GM23338 (cell line): Measurements from ENCODE around the gene RIC3. TPM values are rescaled to one million over a fixed set of nuclear protein-coding genes. Genes with fewer than 3 reads are reported as not detected.

ENCODE experiments used
- ATAC-seq: fragments of 200-7000 bp; cut with Tn5 transposase; 3 replicates; pipeline ENCODE4 v1.9.1; 2020
- DNase-seq: peaks from one replicate; pipeline ENCODE4 v3.0.0-alpha.2; 2015; ENCODE audit warnings: low spot score
- H2AFZ ChIP-seq: fragments of 200-600 bp; sonication (generic); 2 replicates; pipeline ENCODE4 v1.8.0; 2016; ENCODE audit warnings: antibody characterized with exemption, mild to moderate bottlenecking, moderate library complexity
- H3F3A ChIP-seq: fragments of 200-600 bp; sonication (generic); replicated peaks from 2 replicates; pipeline ENCODE4 v1.8.0; 2017; ENCODE audit warnings: antibody characterized with exemption, mixed run types, low read depth
- H3K27ac ChIP-seq: fragments of 200-600 bp; sonication (generic); 2 replicates; pipeline ENCODE4 v1.6.1; 2016; ENCODE audit warnings: low read depth
- H3K27me3 ChIP-seq: fragments of 200-600 bp; sonication (generic); 2 replicates; pipeline ENCODE4 v1.8.0; 2016; ENCODE audit warnings: mild to moderate bottlenecking, mixed run types, moderate library complexity; ENCODE audit not compliant: insufficient read depth
- H3K36me3 ChIP-seq: fragments of 200-600 bp; sonication (generic); 2 replicates; pipeline ENCODE4 v1.8.0; 2016; ENCODE audit warnings: mild to moderate bottlenecking; ENCODE audit not compliant: insufficient read depth
- H3K4me1 ChIP-seq: fragments of 200-600 bp; sonication (generic); 2 replicates; pipeline ENCODE4 v1.8.0; 2016; ENCODE audit warnings: mild to moderate bottlenecking, moderate library complexity; ENCODE audit not compliant: insufficient read depth
- H3K4me2 ChIP-seq: fragments of 200-600 bp; sonication (generic); 2 replicates; pipeline ENCODE4 v1.7.1; 2017; ENCODE audit warnings: mixed run types
- H3K4me3 ChIP-seq: fragments of 200-600 bp; sonication (generic); 2 replicates; pipeline ENCODE4 v1.6.1; 2016; ENCODE audit warnings: mixed run types
- H3K79me2 ChIP-seq: fragments of 200-600 bp; sonication (generic); replicated peaks from 2 replicates; pipeline ENCODE4 v1.8.0; 2017; ENCODE audit warnings: mild to moderate bottlenecking; ENCODE audit not compliant: insufficient read depth
- H3K9me2 ChIP-seq: fragments of 200-600 bp; sonication (generic); 2 replicates; pipeline ENCODE4 v1.8.0; 2017; ENCODE audit not compliant: insufficient read depth
- H4K20me1 ChIP-seq: fragments of 200-600 bp; sonication (generic); replicated peaks from 2 replicates; pipeline ENCODE4 v1.8.0; 2017; ENCODE audit warnings: mild to moderate bottlenecking; ENCODE audit not compliant: insufficient read depth
- H3K27ac Mint-ChIP-seq: 2 replicates; pipeline ENCODE4 v1.8.0; 2020; ENCODE audit warnings: inconsistent platforms, mild to moderate bottlenecking, moderate library complexity, mixed read lengths
- H3K27me3 Mint-ChIP-seq: 3 replicates; pipeline ENCODE4 v1.8.0; 2022; ENCODE audit warnings: low read depth, mild to moderate bottlenecking, moderate library complexity, mixed read lengths, inconsistent platforms; ENCODE audit not compliant: insufficient read depth, poor library complexity
- H3K36me3 Mint-ChIP-seq: 3 replicates; pipeline ENCODE4 v1.8.0; 2021; ENCODE audit warnings: low read depth, mild to moderate bottlenecking, inconsistent platforms, moderate library complexity, mixed read lengths
- H3K4me1 Mint-ChIP-seq: 3 replicates; pipeline ENCODE4 v1.8.0; 2020; ENCODE audit warnings: mild to moderate bottlenecking, inconsistent platforms, mixed read lengths
- H3K4me3 Mint-ChIP-seq: 3 replicates; pipeline ENCODE4 v1.8.0; 2021; ENCODE audit warnings: moderate library complexity, mild to moderate bottlenecking, inconsistent platforms, mixed read lengths
- H3K9me3 Mint-ChIP-seq: 3 replicates; pipeline ENCODE4 v1.8.0; 2020; ENCODE audit warnings: moderate library complexity, mild to moderate bottlenecking, inconsistent platforms, mixed read lengths
- CREB1 ChIP-seq: fragments of 250-450 bp; sonication (Bioruptor Pico); IDR thresholded peaks from 2 replicates; pipeline ENCODE4 v1.5.0; 2020; ENCODE audit warnings: low read depth, mild to moderate bottlenecking, moderate library complexity
- CTCF ChIP-seq, 2 experiments: fragments of 200-600 bp in 1 of 2; sonication (generic) in 1 of 2; conservative IDR thresholded peaks; 2 replicates each; pipeline versions ENCODE4 v1.5.1 to v1.6.1; 2016 to 2017; ENCODE audit warnings: antibody characterized with exemption in 2 of 2, low read depth in 2 of 2, mild to moderate bottlenecking in 2 of 2, moderate library complexity in 1 of 2
- ETS1 ChIP-seq: IDR thresholded peaks from 2 replicates; pipeline ENCODE4 v1.6.1; 2016; ENCODE audit warnings: antibody characterized with exemption
- EZH2 ChIP-seq: fragments of 200-600 bp; sonication (generic); IDR thresholded peaks from one replicate; pipeline ENCODE4 v1.8.0; 2017; ENCODE audit warnings: antibody characterized with exemption, mild to moderate bottlenecking, low read depth; ENCODE audit not compliant: unreplicated experiment
- EZH2phosphoT487 ChIP-seq: fragments of 200-600 bp; sonication (generic); IDR thresholded peaks from one replicate; pipeline ENCODE4 v1.8.1; 2018; ENCODE audit warnings: antibody characterized with exemption; ENCODE audit not compliant: unreplicated experiment
- JUNB ChIP-seq: IDR thresholded peaks from one replicate; pipeline ENCODE4 v1.6.1; 2016; ENCODE audit warnings: antibody characterized with exemption; ENCODE audit not compliant: unreplicated experiment
- NANOG ChIP-seq: IDR thresholded peaks from 2 replicates; pipeline ENCODE4 v1.6.1; 2016; ENCODE audit warnings: antibody characterized with exemption, borderline replicate concordance
- POLR2AphosphoS5 ChIP-seq: IDR thresholded peaks from 2 replicates; pipeline ENCODE4 v1.6.1; 2016; ENCODE audit warnings: antibody characterized with exemption, low read depth
- REST ChIP-seq: IDR thresholded peaks from one replicate; pipeline ENCODE4 v1.6.1; 2018; ENCODE audit warnings: antibody characterized with exemption; ENCODE audit not compliant: unreplicated experiment
- STAT1 ChIP-seq: IDR thresholded peaks from one replicate; pipeline ENCODE4 v1.6.1; 2016; ENCODE audit warnings: antibody characterized with exemption; ENCODE audit not compliant: unreplicated experiment
- ZNF114 ChIP-seq: fragments of 250-450 bp; sonication (Bioruptor Pico); IDR thresholded peaks from 2 replicates; pipeline ENCODE4 v1.5.0; 2020; ENCODE audit warnings: mild to moderate bottlenecking, moderate library complexity
- ZNF331 ChIP-seq: fragments of 250-450 bp; sonication (Bioruptor Pico); IDR thresholded peaks from 2 replicates; pipeline ENCODE4 v1.5.0; 2020; ENCODE audit warnings: low read depth, mild to moderate bottlenecking, moderate library complexity
- polyA plus RNA-seq: library from polyadenylated mRNA; unstranded; fragments of >200 nt; fragmentation: Nextera tagmentation; extraction: Ambion mirVana; gene quantifications from 2 replicates; pipeline ENCODE4 v1.2.1, GENCODE V29; 2016
- total RNA-seq: library from RNA; depleted of rRNA; stranded (reverse); fragments of >200 nt; shearing (Covaris generic); gene quantifications from 2 replicates; pipeline ENCODE4 v1.2.3, GENCODE V29; 2014

Gene RIC3
- total and polyA plus RNA-seq, 2 experiments from 2014 or later, result 17.8 to 21.3 TPM

GRCh38 chr11:8138526-8138925 lies 30.3 kb downstream of the RIC3 start:
- peaks cover 10% of the 10 kb centered on the region; the same call in 1 of the 3 replicates for H3K9me3 Mint-ChIP-seq
- Histone ChIP-seq H3K4me2 (no peak overlapping the region), H3F3A (no peaks in the 10 kb centered on the region), H3K79me2 (peaks cover 16% of the 10 kb centered on the region), H3K4me1 (no peaks in the 10 kb centered on the region), H3K27me3 (no peaks in the 10 kb centered on the region), H3K4me3 (no peak overlapping the region), H3K36me3 (peaks cover 8% of the 10 kb centered on the region), H4K20me1 (no peaks in the 10 kb centered on the region), H2AFZ (no peak overlapping the region), H3K27ac (no peak overlapping the region), H3K9me2 (no peaks in the 10 kb centered on the region)
- TF ChIP-seq NANOG (no peak), ZNF114 (CRISPR knock-in tag) (no peak), POLR2AphosphoS5 (no peak), ETS1 (no peak), CTCF (conservative IDR thresholded peaks at IDR 0.05; ENCODE audit: low read depth in 2 of 2) (no peak)
- peaks cover 2% of the 10 kb centered on the region for H3K27me3 Mint-ChIP-seq
- no peak for DNase-seq
- ATAC-seq, result no peak
- no peak overlapping the region for H3K4me3 Mint-ChIP-seq
- no peak overlapping the region for H3K27ac Mint-ChIP-seq
- H3K36me3 Mint-ChIP-seq, result peaks cover 66% of the 10 kb centered on the region
- 0 out of 3 replicates have a peak, but pooled peaks cover 2% of the 10 kb centered on the region for H3K4me1 Mint-ChIP-seq

- H3K9me3 Mint-ChIP-seq, result no peaks in the 10 kb centered on the region
- ATAC-seq (no peak), DNase-seq (no peak)
- Histone ChIP-seq H3K27me3 (no peaks in the 10 kb centered on the region), H3K9me2 (no peaks in the 10 kb centered on the region), H4K20me1 (no peaks in the 10 kb centered on the region), H3K4me1 (no peaks in the 10 kb centered on the region), H3K27ac (no peak overlapping the region), H3K4me3 (no peak overlapping the region), H3K36me3 (no peaks in the 10 kb centered on the region), H3K79me2 (no peaks in the 10 kb centered on the region), H3F3A (no peaks in the 10 kb centered on the region), H2AFZ (no peak overlapping the region), H3K4me2 (no peak overlapping the region)
- no peaks in the 10 kb centered on the region for H3K27me3 Mint-ChIP-seq
- no peaks in the 10 kb centered on the region for H3K4me1 Mint-ChIP-seq
- no peak overlapping the region for H3K4me3 Mint-ChIP-seq
- no peaks in the 10 kb centered on the region; the same call in 2 of the 3 replicates for H3K36me3 Mint-ChIP-seq
- H3K27ac Mint-ChIP-seq, result no peak overlapping the region
- TF ChIP-seq REST (no peak), JUNB (no peak), ZNF331 (CRISPR knock-in tag) (no peak), STAT1 (no peak), EZH2phosphoT487 (no peak), NANOG (no peak), ETS1 (no peak), POLR2AphosphoS5 (no peak), CREB1 (no peak), ZNF114 (CRISPR knock-in tag) (no peak), EZH2 (no peak), CTCF (conservative IDR thresholded peaks at IDR 0.05; ENCODE audit: low read depth in 2 of 2) (no peak)
Measured at GRCh38 chr11:8127447-8127846, 41.4 kb downstream of the RIC3 start.
